GM12892 (cell line): ENCODE data around the gene KRT37.

Experiments used
- POLR2A ChIP-seq: IDR thresholded peaks from 2 replicates; pipeline ENCODE4 v1.6.1; 2011; ENCODE audit warnings: low read depth, low read length, control low read depth
- POLR2AphosphoS5 ChIP-seq: IDR thresholded peaks from 2 replicates; pipeline ENCODE4 v1.6.1; 2011; ENCODE audit warnings: low read depth, low read length, control low read depth

- no peak for TF ChIP-seq POLR2AphosphoS5
- TF ChIP-seq POLR2A, result no peak
These were observed 18.4 kb upstream of the KRT37 start for GRCh38 chr17:41442739-41443138.
